Left colon (tissue), 2 donors: ENCODE measurements around the gene MAEA. TPM values are rescaled to one million over a fixed set of nuclear protein-coding genes. Genes with fewer than 3 reads are reported as not detected.
"Not testable (repeated sequence)": the region's sequence is repeated elsewhere in the genome, so short reads cannot be mapped to it uniquely, and the experiment has no call there.

Source experiments
- ATAC-seq: fragments of 200-7000 bp; cut with Tn5 transposase; one replicate; pipeline ENCODE4 v1.9.1; 2020; ENCODE audit warnings: mild to moderate bottlenecking, moderate library complexity
- DNase-seq, 2 donors: peaks; one replicate each; pipeline ENCODE4 v3.0.0-alpha.2; 2020
- intact Hi-C, 2 donors: fragments of 100-400 bp; cut with DNase I in 1 of 2; cut with micrococcal nuclease in 1 of 2; formaldehyde crosslinking; loops; one replicate each; pipeline versions ENCODE4 v1.11.2 to v1.14.0; 2022; cut with DNase I, micrococcal nuclease
- total RNA-seq, 2 donors: library from RNA; stranded (reverse); fragmentation: NEBNext Ultra II Directional; extraction: Animal tissue kit (Norgen Biotek cat#: 25700); gene quantifications; one replicate each; pipeline ENCODE4 v1.2.1, GENCODE V29; 2021
- donor health status: DM: no; HTN: no; CAD: no.
- donor health status: DM: yes; HTN: yes; CAD: no.

MAEA gene
- total RNA-seq, 2 donors from 2014 or later: 88.7 to 101 TPM

DNA sequence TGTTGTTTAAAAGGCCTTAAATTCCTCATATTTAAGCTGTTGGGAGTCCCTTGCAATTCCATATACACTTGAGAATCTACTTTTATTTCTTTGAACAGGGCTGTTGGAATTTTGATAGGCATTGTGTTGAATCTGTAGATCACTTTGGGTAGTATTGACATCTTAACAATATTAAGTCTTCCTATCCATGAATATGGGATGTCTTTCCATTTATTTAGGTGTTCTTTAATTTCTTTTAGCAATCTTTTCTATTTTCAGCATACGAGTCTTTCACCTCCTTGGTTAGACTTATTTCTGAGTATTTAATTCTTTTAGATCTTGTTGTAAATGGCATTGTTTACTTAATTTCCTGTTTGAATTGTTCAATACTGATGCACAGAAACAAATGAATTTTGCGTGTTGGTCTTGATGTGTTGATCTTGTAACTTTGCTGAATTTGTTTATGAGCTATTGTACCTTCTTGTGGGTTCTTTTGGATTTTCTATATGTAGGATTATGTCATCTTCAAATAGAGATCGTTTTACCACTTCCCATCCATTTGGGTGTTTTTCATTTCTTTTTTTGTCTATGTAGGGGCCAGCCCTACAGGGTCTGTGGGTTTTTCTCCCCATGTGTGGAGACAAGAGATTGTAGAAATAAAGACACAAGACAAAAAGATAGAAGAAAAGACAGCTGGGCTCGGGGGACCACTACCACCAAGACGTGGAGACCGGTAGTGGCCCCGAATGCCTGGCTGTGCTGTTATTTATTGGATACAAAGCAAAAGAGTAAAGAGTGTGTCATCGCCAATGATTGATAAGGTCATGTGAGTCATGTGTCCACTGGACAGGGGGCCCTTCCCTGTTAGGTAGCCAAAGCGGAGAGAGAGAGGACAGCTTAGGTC lies 22.6 kb upstream of the MAEA start:
- DNase-seq (no peak), ATAC-seq (no peak)
- intact Hi-C loops: loop anchor here in 1 of 2 donors (10.0 kb wide), 2 partner anchors 78 to 132 kb away; partner anchors contain the start of gene UVSSA

DNA sequence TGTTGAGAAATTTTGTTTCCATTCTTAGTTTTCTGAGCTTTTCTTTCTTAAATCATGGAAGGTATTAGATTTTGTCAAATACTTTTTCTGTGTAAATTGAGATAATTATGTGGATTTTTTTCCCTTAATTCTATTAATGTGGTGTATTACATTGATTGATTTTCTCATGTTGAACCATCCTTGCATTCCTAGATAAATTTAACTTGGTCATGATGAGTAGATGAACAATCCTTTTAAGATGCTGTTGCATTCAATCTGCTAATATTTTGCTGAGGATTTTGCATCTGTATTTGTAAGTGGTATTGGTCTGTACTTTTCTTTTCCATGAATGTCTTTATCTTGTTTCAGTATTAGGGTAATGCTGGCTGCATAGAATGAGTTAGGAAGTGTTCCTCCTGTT lies 20.5 kb upstream of the MAEA start:
- intact Hi-C loops: loop anchor here in 1 of 2 donors (10.0 kb wide), 2 partner anchors 76 to 134 kb away; partner anchors contain the start of gene UVSSA
- DNase-seq (no peak), ATAC-seq (no peak)

DNA sequence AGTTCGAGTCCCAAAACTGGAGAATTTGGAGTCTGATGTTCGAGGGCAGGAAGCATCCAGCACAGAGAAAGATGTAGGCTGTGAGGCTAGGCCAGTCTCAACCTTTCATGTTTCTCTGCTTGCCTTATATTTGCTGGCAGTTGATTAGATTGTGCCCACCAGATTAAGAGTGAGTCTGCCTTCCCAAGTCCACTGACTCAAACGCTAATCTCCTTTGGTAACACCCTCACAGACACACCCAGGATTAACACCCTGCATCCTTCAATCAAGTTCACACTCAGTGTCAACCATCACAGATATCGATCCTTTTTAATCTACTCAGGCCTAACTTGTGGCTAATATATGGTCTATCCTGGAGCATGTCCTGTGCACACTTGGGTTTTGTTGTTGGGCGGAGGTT lies 18.0 kb upstream of the MAEA start:
- intact Hi-C loops: no loop called here
- DNase-seq: no peak
- ATAC-seq: no peak

DNA sequence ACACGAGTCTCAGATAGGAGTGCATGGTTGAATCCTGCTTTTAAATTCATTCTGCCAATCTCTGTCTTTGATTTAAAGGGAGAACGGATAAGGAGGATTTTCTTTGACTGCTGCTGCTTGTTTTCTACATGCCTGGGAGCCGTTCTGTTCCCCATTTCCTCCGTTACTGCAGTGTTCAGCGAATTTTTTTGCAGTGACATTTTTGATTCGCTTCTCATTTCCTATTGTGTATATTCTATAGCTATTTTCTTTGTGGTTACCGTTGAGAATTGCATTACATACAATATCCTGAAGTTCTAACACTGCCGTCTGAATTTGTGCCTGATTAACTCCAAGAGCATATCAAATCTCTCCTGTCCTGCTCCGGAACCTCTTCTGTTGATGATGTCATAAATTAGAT lies 14.8 kb upstream of the MAEA start:
- DNase-seq (no peak), ATAC-seq (no peak)
- intact Hi-C loops: no loop called here

DNA sequence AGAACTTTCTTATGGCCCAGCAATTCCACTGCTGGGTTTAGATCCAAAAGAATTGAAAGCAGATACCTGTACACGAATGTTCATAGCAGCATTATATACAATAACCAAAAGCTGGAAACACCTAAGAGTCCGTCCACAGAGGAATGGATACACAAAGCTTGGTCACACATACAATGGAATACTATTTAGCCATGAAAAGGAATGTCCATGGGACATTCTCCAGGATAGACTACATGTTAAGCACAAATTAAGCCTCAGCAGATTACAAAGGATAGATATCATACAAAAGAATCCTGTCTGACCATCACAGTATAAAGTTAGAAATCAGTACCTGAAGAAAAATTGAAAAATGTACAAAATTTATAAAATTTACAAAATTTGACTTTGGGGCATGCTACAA lies 12.7 kb upstream of the MAEA start:
- DNase-seq (no peak), ATAC-seq (no peak)
- intact Hi-C loops: no loop called here

DNA sequence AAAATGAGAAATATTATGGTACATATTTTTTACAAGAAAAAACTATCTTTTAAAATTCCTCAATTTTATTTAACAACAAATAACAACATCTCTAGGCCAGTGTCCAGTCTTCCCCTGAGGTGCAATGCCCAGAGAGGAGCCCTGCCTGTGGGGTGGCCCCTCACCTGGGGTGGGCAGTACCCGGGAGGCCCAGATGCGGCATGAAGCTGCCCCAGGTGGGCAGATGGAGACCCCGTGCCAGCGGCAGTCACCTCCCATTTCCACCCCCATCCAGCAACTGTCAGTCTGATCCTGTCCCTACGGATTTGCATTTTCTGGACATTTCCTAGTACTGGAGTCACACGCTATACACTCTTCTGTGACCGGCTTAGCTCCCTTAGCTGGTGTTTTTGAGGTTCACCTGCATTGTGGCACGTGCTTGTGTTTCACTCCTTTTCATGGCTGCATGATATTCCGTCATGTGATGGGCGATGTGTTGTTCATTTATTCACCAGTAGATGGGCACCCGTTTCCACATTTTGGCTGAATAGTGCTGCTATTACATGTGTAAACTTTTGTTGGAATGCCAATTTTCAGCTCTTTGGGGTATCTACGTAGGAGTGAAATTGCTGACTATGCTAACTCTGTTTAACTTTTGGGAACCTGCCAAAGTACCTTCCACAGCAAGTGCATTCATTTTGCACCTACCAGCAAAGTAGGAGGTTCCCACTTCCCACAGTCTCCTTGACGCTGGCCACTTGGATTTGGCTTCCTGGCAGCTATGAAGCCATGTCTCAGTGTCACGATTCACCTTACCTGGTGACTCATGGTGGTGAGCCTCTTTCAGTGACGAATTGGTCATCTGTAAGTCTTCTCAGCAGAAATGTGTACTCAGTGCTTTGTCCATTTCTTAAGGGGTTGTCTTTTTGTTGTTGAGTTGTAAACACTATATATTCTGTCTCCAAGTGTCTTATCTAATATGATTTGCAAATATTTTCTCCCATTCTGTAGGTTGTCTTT lies 11.7 kb upstream of the MAEA start:
- intact Hi-C loops: no loop called here
- no peak for DNase-seq
- no peak for ATAC-seq

DNA sequence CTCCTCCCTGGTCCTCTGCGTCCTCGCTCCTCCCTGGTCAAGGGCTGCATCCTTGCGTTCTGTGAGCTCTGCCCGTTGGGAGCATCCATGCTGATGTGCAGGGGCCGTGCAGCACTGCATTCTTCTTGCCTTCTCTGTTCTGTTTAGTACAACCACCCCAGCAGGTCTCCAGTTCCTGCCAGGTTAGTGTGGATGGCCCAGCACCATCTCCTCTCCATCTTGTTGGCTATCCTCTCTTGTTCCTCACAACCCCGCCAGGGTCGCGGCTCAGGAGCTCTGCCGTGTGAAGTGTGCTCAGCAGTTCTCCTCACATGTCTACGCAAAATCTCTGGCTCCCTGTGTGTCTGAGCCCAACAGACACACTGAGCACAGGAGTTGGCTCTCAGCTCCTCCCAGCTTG lies 10.4 kb upstream of the MAEA start:
- intact Hi-C loops: no loop called here
- ATAC-seq: no peak
- no peak for DNase-seq

DNA sequence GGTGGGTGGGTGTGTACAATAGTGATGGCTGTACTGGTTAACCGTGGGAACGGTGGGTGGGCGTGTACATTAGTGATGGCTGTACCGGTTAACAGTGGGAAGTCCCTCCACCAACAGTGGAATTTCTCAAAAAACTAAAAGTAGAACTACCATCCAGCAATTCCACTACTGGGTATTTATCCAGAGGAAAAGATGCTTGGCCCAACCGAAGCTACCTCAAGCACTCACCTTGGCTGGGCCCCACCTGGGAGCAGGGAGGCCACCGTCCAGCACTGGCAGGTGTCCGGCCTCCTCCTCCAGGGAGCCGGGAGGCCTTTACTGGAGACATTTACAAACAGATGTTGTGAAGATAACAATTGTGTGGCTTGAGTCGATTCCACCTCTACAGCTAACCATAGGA lies 6.0 kb upstream of the MAEA start:
- DNase-seq (no peak), ATAC-seq (no peak)
- intact Hi-C loops: no loop called here

DNA sequence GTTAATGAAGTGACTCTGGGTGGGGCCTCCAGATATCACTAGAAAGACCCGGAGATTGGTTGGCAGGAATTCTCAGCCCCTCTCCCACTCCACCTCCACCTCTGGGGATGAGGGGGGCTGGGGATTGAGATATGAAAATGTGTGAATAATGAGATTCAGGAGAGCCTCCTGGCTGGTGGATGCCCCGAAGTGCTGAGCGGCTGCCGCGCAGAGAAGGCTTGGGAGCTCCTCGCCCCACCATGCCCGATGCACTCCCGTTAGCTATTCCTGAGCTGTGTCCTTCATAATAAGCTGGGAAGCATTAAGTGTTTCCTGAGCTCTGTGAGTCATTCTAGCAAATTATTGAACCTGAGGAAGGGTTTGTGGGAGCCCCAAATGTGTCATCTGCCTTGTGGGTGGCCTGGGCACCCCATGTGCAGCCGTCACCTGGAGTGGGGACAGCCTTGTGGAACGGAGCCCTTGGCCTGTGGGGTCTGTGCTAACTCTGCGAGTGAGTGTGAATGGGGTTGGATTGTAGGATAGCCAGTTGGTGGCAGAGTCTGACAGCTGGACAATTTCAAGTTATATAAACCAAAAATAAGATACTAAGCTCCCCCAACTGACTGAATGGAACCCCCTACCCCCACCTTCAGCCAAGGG lies 4.4 kb upstream of the MAEA start:
- ATAC-seq (no peak), DNase-seq (no peak)
- intact Hi-C loops: no loop called here

DNA sequence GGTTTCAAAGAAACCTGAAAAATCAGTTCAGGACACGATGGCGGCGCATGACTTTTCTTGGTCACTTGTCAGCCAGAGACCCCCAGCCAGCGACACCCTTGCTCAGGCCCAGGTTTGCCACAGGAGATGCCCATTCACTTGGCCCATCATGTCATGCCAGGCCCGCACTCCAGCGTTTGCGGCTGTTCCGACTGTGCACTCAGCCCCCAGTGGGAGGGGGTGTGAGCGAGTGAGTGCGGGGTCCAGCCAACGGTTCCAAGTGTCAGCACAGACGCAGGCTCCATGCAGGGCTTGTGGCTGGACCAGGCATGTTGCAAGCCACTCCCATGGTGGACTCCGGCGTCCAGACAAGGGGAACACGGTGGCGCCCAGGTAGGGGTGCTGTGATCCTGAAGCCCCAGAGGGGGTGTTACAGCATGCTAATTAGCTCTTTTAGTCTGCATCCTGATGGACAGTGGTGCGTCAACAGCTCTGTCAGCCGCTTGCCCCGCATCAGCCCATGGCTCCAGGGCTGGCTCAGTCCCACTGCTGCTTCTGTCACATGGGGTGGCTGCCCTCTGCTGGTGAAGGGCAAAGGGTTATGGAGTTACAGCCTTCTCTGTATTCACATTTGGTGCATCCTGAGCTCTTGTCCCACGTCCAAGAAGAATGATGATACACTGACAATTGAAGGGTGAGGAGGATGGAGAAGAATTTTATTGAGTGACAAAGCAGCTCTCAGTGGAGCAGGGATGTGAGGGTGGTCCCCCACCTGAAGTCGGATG lies 3.7 kb upstream of the MAEA start:
- intact Hi-C loops: no loop called here
- ATAC-seq: no peak
- DNase-seq: no peak

DNA sequence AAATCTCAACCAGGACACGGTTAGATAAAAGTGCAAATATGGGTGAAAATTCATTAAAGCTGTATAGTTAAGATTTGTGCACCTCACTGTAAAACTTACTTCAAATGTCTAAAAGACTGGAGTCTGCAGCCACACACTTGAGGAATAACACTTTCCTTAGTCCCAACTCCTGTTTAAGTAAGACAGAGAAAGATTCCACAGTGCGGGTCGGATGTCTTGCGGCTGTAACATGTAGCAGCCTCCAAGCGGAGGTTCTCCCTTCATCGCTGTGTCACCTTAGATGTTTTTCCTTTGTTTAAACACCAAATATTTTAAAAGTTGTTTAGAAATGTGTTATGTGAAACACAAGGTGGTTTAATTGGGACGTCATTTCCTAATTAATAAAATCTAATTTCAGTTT lies 905 bp upstream of the MAEA start:
- no peak for ATAC-seq
- intact Hi-C loops: no loop called here

DNA sequence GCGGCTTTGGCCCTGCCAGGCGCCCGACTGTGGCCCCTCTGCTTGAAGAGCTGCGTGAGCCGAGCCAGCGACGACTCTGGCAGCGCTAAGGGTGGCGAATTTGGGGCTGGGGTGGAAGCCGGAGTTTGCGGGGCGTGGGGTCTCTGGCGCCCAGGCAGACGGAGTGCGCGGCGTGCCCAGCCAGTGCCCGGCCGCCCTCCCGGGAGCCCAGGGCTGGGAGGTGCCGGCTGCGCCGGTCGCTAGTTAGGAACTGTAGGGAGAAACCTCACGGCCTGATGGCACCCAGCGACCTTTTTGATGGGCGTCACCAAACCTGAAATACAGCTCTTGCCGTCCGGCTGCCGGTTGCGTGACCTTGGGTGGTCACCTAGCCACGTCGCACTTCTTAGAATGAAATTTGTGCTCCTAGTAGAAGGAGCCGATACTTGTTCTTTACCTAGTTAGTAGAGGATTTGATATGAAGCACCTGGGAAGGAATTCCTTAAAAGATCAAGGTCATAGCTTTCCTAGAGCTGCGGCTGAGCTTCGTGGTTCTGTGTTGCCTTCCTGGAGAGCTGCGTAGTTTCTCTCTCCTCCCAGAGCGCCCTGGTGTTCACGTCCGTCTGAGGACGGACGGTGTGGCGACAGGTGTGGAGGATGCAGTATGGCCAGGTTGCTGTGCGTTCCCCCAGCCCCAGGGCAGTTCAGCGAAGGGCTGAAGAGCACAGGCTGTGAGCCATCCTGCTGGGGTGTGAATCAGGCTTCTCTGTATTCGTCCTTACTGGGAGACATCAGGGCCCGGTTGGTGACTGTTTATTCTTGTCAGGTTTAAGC lies 680 bp downstream of the MAEA start:
- DNase-seq (peak; percentile 43 to 67), ATAC-seq (peak; percentile 56)
- intact Hi-C loops: no loop called here

More for the DNA sequence above, 905 bp upstream of the MAEA start:
- peak in 1 of 2 donors; percentile 21 for DNase-seq

DNA sequence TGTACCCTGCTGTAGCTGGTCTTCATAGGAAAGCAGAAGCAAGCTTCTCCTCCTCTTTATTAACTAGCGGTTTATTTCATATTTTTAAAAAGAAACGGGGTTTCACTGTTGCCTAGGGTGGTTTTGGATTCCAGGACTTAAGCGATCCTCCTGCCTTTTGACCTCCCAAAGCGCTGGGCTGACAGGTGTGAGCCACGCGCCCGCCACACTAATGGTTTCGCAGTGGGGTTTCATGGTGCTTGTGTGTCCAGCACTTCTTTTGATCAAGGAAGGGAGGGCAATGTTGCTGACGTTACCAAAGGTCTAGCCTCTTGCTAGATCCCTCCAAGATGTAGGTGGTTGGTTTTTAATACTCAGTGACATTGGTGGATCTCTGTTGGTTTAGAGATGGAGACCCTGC lies 1.4 kb downstream of the MAEA start:
- DNase-seq: peak in 1 of 2 donors; percentile 17
- no peak for ATAC-seq
- intact Hi-C loops: no loop called here

DNA sequence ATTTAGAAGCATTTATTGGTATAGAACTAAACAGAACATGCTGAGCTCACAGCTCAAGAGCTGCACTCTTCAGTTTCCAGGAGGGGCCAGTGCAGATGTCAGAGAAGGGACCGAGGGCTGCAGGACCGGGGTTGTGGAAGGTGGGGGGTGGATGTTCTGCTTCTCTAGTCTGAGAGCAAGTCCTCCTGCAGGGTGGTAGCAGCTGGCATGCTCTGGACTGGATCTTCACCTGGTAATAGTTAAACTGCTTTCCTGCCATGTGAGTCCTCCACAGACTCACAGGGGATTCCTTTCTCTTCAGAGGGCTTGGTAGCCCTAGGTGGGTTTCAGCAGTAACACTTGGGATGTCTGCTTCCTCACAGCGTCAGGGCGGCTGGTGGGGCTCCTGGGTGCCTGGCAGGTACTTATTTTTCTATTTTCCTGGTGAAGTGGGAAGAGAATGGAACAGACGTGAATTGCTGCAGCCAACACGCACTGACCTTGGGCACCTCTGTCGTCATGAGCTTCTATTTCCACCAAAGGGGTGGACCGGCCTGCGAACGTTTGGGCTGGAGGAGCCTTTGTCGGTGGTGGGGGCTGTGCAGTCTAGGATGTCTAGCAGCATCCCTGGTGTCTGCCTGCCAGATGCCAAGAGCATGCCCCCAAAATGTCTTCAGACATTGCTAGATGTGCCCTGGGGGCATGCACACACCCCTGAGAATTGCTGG lies 2.5 kb downstream of the MAEA start:
- intact Hi-C loops: no loop called here
- ATAC-seq: no peak
- DNase-seq: peak in 1 of 2 donors; percentile 11

DNA sequence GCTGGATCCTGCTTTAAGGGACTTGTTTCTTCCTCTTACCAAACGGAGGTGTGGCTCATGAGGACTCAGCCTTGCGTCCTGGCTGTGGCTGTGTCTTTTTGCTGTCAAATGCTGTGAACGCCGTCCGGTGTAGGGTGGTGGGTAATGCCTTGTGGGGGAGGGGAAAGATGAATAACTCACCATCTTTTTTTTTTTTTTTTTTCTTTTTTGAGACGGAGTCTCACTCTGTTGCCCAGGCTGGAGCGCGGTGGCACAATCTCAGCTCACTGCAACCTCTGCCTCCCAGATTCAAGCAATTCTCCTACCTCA lies 3.0 kb downstream of the MAEA start:
- intact Hi-C loops, ATAC-seq, DNase-seq: not testable (repeated sequence)

DNA sequence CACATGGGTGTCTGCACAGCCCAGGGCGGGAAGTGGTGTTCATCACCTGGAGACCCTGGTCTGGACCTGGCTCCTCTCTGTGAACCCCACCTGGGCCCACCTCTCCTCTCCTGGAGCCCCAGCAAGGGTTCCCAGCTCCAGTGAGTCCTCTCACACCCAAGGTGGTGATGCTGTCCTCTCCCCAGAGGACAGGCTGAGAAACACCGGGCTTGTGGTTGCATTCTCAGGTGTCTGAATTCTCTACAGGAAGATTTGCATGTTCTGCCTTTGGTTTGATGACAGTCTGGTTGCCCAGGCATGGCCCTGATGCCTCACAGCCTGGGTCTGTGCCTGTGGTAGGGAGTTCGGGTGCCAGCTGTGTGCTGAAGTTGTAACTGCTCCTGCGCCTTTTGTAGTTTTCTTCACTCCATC lies 3.8 kb downstream of the MAEA start:
- intact Hi-C loops: no loop called here
- ATAC-seq (no peak), DNase-seq (peak in 1 of 2 donors; percentile 23)

DNA sequence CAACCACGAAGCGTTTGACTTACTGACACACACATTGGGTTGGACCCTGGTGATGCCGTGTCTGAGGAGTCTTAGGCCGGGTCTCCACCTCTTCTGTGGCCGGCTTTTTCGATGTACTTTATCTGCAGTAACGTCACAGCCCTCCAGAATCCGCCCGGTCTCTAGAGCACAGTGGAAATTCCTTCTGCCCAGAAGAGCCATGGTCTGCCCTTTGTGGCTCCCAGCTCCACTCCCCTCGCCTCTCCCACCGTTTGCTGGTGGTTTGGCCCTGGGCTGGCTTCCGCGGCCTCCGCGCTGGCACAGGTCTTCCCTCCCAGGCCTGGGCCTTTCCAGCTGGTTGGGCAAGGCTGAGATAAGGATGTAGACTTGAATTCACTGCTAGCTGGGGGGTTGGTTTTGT lies 4.3 kb downstream of the MAEA start:
- no peak for ATAC-seq
- intact Hi-C loops: no loop called here
- DNase-seq: peak in 1 of 2 donors; percentile 4
